ENCODE measurements around the gene MPP3.

MPP3 gene

GRCh38 chr17:43758086-43758485, 74.9 kb downstream of the MPP3 start:
- TF ChIP-seq CTCF (IDR thresholded peaks at IDR 0.05): no peak
- Histone ChIP-seq H3K4me3 (ENCODE audit: low read depth in 1 of 2, low read length in 1 of 2) (no peak overlapping the region), H3K27ac (no peak overlapping the region), H3K9me3 (no peaks in the 10 kb centered on the region), H3K4me1 (ENCODE audit: control insufficient read depth in 1 of 2, insufficient read depth in 1 of 2, low read depth in 1 of 2, low read length in 1 of 2) (no peaks in the 10 kb centered on the region), H3K27me3 (peaks cover 61% of the 10 kb centered on the region), H3K36me3 (no peaks in the 10 kb centered on the region)

GRCh38 chr17:43757171-43757660, 75.7 kb downstream of the MPP3 start:
- no peak for TF ChIP-seq CTCF (IDR thresholded peaks at IDR 0.05)
- no peaks in the 10 kb centered on the region for H3K36me3 ChIP-seq
- no peak overlapping the region for H3K4me3 ChIP-seq (ENCODE audit: low read depth in 1 of 2, low read length in 1 of 2)
- no peaks in the 10 kb centered on the region for H3K4me1 ChIP-seq (ENCODE audit: control insufficient read depth in 1 of 2, insufficient read depth in 1 of 2, low read depth in 1 of 2, low read length in 1 of 2)
- H3K9me3 ChIP-seq: no peaks in the 10 kb centered on the region
- no peak overlapping the region for H3K27ac ChIP-seq
- H3K27me3 ChIP-seq: peaks cover 70% of the 10 kb centered on the region

- H3K27me3 ChIP-seq: peaks cover 79% of the 10 kb centered on the region
- H3K9me3 ChIP-seq: no peaks in the 10 kb centered on the region
- H3K27ac ChIP-seq: no peak overlapping the region
- TF ChIP-seq CTCF (IDR thresholded peaks at IDR 0.05): no peak
- H3K36me3 ChIP-seq: no peaks in the 10 kb centered on the region
- no peak overlapping the region for H3K4me3 ChIP-seq (ENCODE audit: low read depth in 1 of 2, low read length in 1 of 2)
- no peaks in the 10 kb centered on the region for H3K4me1 ChIP-seq (ENCODE audit: control insufficient read depth in 1 of 2, insufficient read depth in 1 of 2, low read depth in 1 of 2, low read length in 1 of 2)
These were observed 76.7 kb downstream of the MPP3 start for GRCh38 chr17:43756201-43756600.

GRCh38 chr17:43755389-43755875, 77.5 kb downstream of the MPP3 start:
- H3K36me3 ChIP-seq: no peaks in the 10 kb centered on the region
- H3K27ac ChIP-seq: no peak overlapping the region
- peaks cover 87% of the 10 kb centered on the region for H3K27me3 ChIP-seq
- H3K4me1 ChIP-seq (ENCODE audit: control insufficient read depth in 1 of 2, insufficient read depth in 1 of 2, low read depth in 1 of 2, low read length in 1 of 2): no peaks in the 10 kb centered on the region
- H3K9me3 ChIP-seq: no peaks in the 10 kb centered on the region
- H3K4me3 ChIP-seq (ENCODE audit: low read depth in 1 of 2, low read length in 1 of 2): no peak overlapping the region
- TF ChIP-seq CTCF (IDR thresholded peaks at IDR 0.05): no peak

- no peak for TF ChIP-seq CTCF (IDR thresholded peaks at IDR 0.05)
- H3K36me3 ChIP-seq: no peaks in the 10 kb centered on the region
- H3K27ac ChIP-seq: no peak overlapping the region
- H3K27me3 ChIP-seq: peaks cover 91% of the 10 kb centered on the region
- H3K9me3 ChIP-seq: no peaks in the 10 kb centered on the region
- no peaks in the 10 kb centered on the region for H3K4me1 ChIP-seq (ENCODE audit: control insufficient read depth in 1 of 2, insufficient read depth in 1 of 2, low read depth in 1 of 2, low read length in 1 of 2)
- no peak overlapping the region for H3K4me3 ChIP-seq (ENCODE audit: low read depth in 1 of 2, low read length in 1 of 2)
These were observed 78.0 kb downstream of the MPP3 start for GRCh38 chr17:43754947-43755346.
